Fibroblast of pulmonary artery (primary cell): Measurements from ENCODE around the gene PRKG1.
A peak's percentile ranks its signal among the peaks of the same experiment; 100 is the strongest.

Source experiments
- DNase-seq: peaks from one replicate; pipeline ENCODE4 v3.0.0-alpha.2; 2010; ENCODE audit warnings: low read depth
- H3K4me3 ChIP-seq: replicated peaks from 2 replicates; pipeline ENCODE4 v1.5.1; 2011; ENCODE audit warnings: low read depth, mild to moderate bottlenecking, control low read depth, low read length, moderate library complexity
- TF ChIP-seq, protein P1 (sequence below): IDR thresholded peaks from 2 replicates; pipeline ENCODE4 v1.5.1; 2011; ENCODE audit warnings: mild to moderate bottlenecking, control low read depth, low read length, inconsistent platforms; ENCODE audit errors: missing control alignments

Gene PRKG1

DNA sequence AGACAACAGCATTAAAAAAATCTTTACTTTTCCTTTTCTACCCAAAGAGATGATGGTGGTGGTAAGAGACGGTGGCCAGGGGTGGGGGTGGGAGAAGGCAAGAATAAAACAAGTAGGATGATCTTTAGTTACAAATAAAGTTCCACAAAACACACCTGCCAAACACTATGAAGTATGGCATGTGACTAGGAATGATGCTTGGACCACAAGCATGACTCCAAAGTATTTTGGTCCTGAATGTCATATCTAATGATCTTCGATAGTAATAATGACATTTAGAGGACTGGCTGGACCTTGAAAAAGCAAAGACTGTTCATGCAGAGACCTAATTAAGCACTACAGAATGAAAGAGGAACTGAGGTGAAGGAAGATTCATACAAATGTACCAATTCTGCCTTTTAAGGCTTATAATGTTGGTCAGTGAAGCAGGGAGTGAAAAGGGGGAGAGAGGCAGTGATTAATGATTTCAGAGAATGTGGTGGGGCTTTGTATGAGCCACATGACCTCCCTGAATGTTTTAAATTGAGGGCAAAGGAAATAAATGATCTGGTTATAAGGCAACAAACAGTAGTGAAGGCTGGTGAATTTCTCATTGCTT, 1210.2 kb downstream of the PRKG1 start:
- H3K4me3 ChIP-seq: no peak overlapping the region
- TF ChIP-seq, protein P1, sequence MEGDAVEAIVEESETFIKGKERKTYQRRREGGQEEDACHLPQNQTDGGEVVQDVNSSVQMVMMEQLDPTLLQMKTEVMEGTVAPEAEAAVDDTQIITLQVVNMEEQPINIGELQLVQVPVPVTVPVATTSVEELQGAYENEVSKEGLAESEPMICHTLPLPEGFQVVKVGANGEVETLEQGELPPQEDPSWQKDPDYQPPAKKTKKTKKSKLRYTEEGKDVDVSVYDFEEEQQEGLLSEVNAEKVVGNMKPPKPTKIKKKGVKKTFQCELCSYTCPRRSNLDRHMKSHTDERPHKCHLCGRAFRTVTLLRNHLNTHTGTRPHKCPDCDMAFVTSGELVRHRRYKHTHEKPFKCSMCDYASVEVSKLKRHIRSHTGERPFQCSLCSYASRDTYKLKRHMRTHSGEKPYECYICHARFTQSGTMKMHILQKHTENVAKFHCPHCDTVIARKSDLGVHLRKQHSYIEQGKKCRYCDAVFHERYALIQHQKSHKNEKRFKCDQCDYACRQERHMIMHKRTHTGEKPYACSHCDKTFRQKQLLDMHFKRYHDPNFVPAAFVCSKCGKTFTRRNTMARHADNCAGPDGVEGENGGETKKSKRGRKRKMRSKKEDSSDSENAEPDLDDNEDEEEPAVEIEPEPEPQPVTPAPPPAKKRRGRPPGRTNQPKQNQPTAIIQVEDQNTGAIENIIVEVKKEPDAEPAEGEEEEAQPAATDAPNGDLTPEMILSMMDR: no peak
- no peak for DNase-seq

DNA sequence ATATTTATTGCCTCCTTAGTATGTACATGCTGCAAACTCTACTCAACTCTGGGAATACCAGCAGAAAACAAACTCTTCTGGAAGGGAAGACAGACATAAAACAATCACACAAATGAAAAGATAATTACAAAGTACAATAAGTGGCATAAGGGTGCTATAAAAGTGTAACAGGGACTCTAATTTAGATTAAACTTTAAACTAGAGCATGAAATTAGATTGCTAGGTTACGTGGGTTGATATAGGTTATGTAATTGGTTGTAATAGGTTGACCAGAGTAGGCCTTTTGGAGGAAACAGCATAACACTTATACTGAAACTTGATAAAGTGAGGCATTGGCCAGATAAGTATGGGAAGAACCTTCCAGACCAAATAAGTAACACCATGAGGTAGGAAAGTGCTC, 1213.6 kb downstream of the PRKG1 start:
- DNase-seq: no peak
- TF ChIP-seq, protein P1: no peak
- no peak overlapping the region for H3K4me3 ChIP-seq

DNA sequence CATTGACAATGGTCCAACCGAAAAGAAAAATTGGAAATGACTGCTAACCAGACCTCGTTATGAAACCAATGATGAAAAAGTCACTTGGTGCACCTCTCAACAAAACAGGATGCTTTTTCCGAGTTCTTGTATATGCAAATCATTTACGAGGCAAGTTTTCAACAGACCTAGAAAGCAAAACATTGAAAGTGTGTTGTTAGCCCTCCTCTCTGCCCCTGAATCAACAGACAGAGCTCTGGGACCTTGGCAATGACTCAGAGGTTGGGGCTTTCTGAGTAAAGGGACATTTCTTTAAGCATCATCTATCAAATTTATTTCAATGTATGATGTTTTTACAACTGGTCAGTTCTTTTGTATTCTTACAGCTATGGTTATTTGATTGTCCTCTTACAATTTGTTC, 1223.5 kb downstream of the PRKG1 start:
- DNase-seq: no peak
- H3K4me3 ChIP-seq: no peak overlapping the region
- TF ChIP-seq, protein P1: no peak

DNA sequence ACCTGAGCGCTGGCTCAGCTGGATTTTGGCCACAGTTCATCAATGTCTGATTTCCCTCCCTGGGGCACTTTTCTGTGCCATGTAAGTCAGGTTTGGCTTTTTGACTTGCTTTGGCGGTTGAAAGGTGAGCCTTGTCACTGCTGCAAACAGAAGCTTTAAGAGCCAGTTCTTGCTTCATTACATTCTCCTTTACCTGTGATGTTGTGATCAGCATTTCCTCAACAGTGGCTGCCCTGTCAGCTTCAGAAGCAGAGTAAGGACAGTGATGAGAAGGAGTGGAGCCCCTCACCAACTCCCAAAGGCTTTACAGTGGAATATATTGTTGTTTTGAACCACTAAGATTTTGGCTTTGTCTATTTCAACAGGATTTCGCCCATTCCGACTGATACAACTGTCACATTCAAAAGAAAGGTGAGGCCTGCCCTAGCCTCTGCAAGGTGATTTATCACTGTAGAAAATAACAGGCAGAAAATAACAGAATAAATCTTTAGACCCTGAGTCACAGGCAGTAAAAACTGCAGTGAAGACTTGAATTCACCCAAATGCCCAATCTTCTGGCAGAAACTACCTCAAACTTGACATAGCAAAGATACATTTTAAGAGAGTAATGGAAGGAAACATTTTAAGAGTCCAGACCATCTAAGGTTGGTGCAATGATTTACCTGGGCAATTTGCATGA, 1226.5 kb downstream of the PRKG1 start:
- no peak for DNase-seq
- TF ChIP-seq, protein P1: no peak
- no peak overlapping the region for H3K4me3 ChIP-seq

DNA sequence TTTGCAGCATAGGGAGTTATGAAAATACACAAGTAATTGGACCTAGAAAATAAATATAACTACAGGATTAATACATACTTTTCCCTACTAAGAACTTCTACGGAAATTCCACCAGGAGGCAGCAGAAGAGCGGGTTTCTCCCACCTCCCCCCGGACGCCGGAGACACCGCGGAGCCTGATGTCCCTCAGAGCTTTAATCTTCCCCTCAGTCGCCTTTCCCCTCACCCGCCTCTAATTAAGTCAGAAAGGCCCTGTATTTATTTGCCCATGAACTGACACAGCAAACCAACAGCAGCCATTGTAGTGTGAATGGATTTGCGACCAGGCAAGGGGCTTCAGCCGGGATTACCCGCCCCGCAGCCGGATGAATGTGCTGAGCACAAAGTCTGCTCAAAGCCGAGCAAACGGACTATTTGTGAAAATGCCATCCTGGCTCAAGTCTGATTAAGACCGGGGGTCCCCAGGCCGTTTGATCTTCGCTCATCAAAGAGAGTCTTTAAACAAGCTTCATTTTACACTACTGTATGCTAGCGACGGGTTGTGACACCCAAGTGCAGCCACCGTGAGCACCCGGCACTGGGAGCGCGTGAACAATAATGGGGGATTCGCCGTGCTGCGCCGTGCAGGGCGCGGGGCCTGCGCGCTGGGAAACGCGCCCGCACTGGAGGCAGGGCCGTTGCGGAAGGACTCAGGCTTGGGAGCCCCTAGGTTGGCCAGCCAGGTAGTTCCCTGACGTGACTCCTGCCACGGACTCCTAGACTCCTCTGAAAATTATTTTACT, 1234.2 kb downstream of the PRKG1 start:
- DNase-seq: peak; percentile 88
- H3K4me3 ChIP-seq: peak overlapping the region; percentile 60
- TF ChIP-seq, protein P1: peak; percentile 71

DNA sequence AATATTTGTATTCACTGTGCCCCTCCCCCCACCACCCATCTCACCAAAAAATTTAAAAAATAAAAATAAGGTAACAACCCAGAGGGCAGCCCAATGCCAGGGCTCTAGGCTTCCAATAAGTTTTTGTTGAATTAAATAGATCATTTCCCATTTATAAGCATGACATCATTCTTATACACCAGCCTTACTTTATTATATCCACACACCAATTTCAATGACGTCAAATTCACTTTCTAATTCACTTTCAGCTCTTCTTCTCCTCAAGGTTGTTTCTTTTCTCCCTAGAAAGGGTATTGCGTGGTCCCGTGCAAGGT, 1238.6 kb downstream of the PRKG1 start:
- TF ChIP-seq, protein P1: no peak
- H3K4me3 ChIP-seq: peak overlapping the region; percentile 84

More for the DNA sequence above, 1238.6 kb downstream of the PRKG1 start:
- DNase-seq: no peak
